ENCODE measurements around the gene WWOX. TPM values are rescaled to one million over a fixed set of nuclear protein-coding genes. Genes with fewer than 3 reads are reported as not detected.

Gene WWOX
- total RNA-seq, 1 donor from 2014 or later: 7.3 TPM

- no peak overlapping the region for H3K4me2 ChIP-seq (ENCODE audit: low read length)
- H3K79me2 ChIP-seq (ENCODE audit: insufficient read depth, low read length): no peaks in the 10 kb centered on the region
- H3K4me3 Mint-ChIP-seq (ENCODE audit: unreplicated experiment): no peak overlapping the region
- no peaks in the 10 kb centered on the region for H3K9me3 Mint-ChIP-seq (ENCODE audit: unreplicated experiment)
- H3K27ac ChIP-seq (ENCODE audit: low read depth, low read length): no peak overlapping the region
- no peaks in the 10 kb centered on the region for H3K36me3 ChIP-seq (ENCODE audit: insufficient read depth, low read length)
- no peaks in the 10 kb centered on the region for H3K4me1 Mint-ChIP-seq (ENCODE audit: low read depth, unreplicated experiment)
- H3K9ac ChIP-seq (ENCODE audit: low read length): no peak overlapping the region
- TF ChIP-seq CTCF (IDR thresholded peaks at IDR 0.05; ENCODE audit: insufficient read depth, low read depth, low read length) (no peak), EZH2 (IDR thresholded peaks at IDR 0.05; ENCODE audit: insufficient read depth, low read length) (no peak)
- no peak overlapping the region for H3K4me3 ChIP-seq (ENCODE audit: insufficient read depth, low read depth, low read length)
- no peaks in the 10 kb centered on the region for H3K36me3 Mint-ChIP-seq (ENCODE audit: low read depth, unreplicated experiment)
- H2AFZ ChIP-seq (ENCODE audit: low read depth, low read length): no peak overlapping the region
- FAIRE-seq: no peak
- no peak overlapping the region for H3K27ac Mint-ChIP-seq (ENCODE audit: unreplicated experiment)
- no peaks in the 10 kb centered on the region for H3K27me3 ChIP-seq (ENCODE audit: insufficient read depth, low read length)
- H3K9me3 ChIP-seq (ENCODE audit: insufficient read depth, low read depth, low read length): no peaks in the 10 kb centered on the region
- H3K4me1 ChIP-seq (ENCODE audit: insufficient read depth, low read length): no peaks in the 10 kb centered on the region
- peaks cover 6% of the 10 kb centered on the region for H3K27me3 Mint-ChIP-seq (ENCODE audit: low read depth, unreplicated experiment)
- no peak for DNase-seq (ENCODE audit: low read depth)
- no peaks in the 10 kb centered on the region for H4K20me1 ChIP-seq (ENCODE audit: insufficient read depth, low read length)
Measured at GRCh38 chr16:78552106-78552675, 452.7 kb downstream of the WWOX start.

DNA sequence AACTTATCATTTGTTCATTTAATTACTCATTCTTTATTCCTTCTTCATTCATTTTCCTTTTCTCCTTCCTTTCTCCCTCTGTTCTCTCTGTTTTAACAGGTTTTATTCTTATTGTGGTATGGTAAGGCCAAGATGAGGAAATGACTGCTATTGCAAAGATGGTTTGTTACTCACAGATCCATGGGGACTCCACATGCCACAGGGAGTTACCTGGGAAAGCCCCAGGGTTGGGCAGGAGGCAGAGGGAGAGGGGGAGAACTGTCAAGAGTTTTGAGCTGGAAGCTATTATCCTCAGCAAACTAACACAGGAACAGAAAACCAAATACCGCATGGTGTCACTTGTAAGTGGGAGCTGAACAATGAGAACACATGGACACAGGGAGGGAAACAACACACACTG is 453.3 kb downstream of the WWOX start:
- Histone ChIP-seq H4K20me1 (ENCODE audit: insufficient read depth, low read length) (no peaks in the 10 kb centered on the region), H2AFZ (ENCODE audit: low read depth, low read length) (no peak overlapping the region), H3K4me3 (ENCODE audit: insufficient read depth, low read depth, low read length) (no peak overlapping the region), H3K4me2 (ENCODE audit: low read length) (no peak overlapping the region), H3K9ac (ENCODE audit: low read length) (no peak overlapping the region), H3K27me3 (ENCODE audit: insufficient read depth, low read length) (no peaks in the 10 kb centered on the region), H3K36me3 (ENCODE audit: insufficient read depth, low read length) (no peaks in the 10 kb centered on the region), H3K79me2 (ENCODE audit: insufficient read depth, low read length) (no peaks in the 10 kb centered on the region), H3K4me1 (ENCODE audit: insufficient read depth, low read length) (no peaks in the 10 kb centered on the region), H3K27ac (ENCODE audit: low read depth, low read length) (no peak overlapping the region), H3K9me3 (ENCODE audit: insufficient read depth, low read depth, low read length) (no peaks in the 10 kb centered on the region)
- Mint-ChIP-seq H3K27ac (ENCODE audit: unreplicated experiment) (no peak overlapping the region), H3K4me1 (ENCODE audit: low read depth, unreplicated experiment) (no peaks in the 10 kb centered on the region), H3K4me3 (ENCODE audit: unreplicated experiment) (no peak overlapping the region), H3K36me3 (ENCODE audit: low read depth, unreplicated experiment) (no peaks in the 10 kb centered on the region), H3K27me3 (ENCODE audit: low read depth, unreplicated experiment) (peaks cover 6% of the 10 kb centered on the region), H3K9me3 (ENCODE audit: unreplicated experiment) (no peaks in the 10 kb centered on the region)
- no peak for DNase-seq (ENCODE audit: low read depth)
- no peak for FAIRE-seq
- no peak for TF ChIP-seq CTCF (IDR thresholded peaks at IDR 0.05; ENCODE audit: insufficient read depth, low read depth, low read length)

- no peaks in the 10 kb centered on the region for H3K4me1 ChIP-seq (ENCODE audit: insufficient read depth, low read length)
- H3K27ac ChIP-seq (ENCODE audit: low read depth, low read length): no peak overlapping the region
- no peaks in the 10 kb centered on the region for H4K20me1 ChIP-seq (ENCODE audit: insufficient read depth, low read length)
- H3K36me3 ChIP-seq (ENCODE audit: insufficient read depth, low read length): no peaks in the 10 kb centered on the region
- Mint-ChIP-seq H3K4me3 (ENCODE audit: unreplicated experiment) (no peak overlapping the region), H3K27ac (ENCODE audit: unreplicated experiment) (no peak overlapping the region), H3K36me3 (ENCODE audit: low read depth, unreplicated experiment) (no peaks in the 10 kb centered on the region), H3K27me3 (ENCODE audit: low read depth, unreplicated experiment) (peaks cover 6% of the 10 kb centered on the region), H3K9me3 (ENCODE audit: unreplicated experiment) (no peaks in the 10 kb centered on the region), H3K4me1 (ENCODE audit: low read depth, unreplicated experiment) (no peaks in the 10 kb centered on the region)
- DNase-seq (ENCODE audit: low read depth) (no peak), FAIRE-seq (no peak)
- no peak overlapping the region for H2AFZ ChIP-seq (ENCODE audit: low read depth, low read length)
- no peak overlapping the region for H3K4me2 ChIP-seq (ENCODE audit: low read length)
- H3K9me3 ChIP-seq (ENCODE audit: insufficient read depth, low read depth, low read length): no peaks in the 10 kb centered on the region
- no peak overlapping the region for H3K9ac ChIP-seq (ENCODE audit: low read length)
- no peaks in the 10 kb centered on the region for H3K79me2 ChIP-seq (ENCODE audit: insufficient read depth, low read length)
- TF ChIP-seq CTCF (IDR thresholded peaks at IDR 0.05; ENCODE audit: insufficient read depth, low read depth, low read length): no peak
- TF ChIP-seq EZH2 (IDR thresholded peaks at IDR 0.05; ENCODE audit: insufficient read depth, low read length): no peak
- no peaks in the 10 kb centered on the region for H3K27me3 ChIP-seq (ENCODE audit: insufficient read depth, low read length)
- H3K4me3 ChIP-seq (ENCODE audit: insufficient read depth, low read depth, low read length): no peak overlapping the region
Measured at GRCh38 chr16:78553268-78554039, 454.0 kb downstream of the WWOX start.
